ENCODE results near the gene OLA1. TPM values are rescaled to one million over a fixed set of nuclear protein-coding genes. Genes with fewer than 3 reads are reported as not detected.
A peak's percentile ranks its signal among the peaks of the same experiment; 100 is the strongest.

The OLA1 gene
- polyA plus RNA-seq, 1 experiment, result 148 TPM

GRCh38 chr2:174138161-174138560, 110.2 kb downstream of the OLA1 start:
- no peaks in the 10 kb centered on the region for H3K9me3 ChIP-seq (ENCODE audit: control insufficient read depth, insufficient read depth, low read length)
- no peak overlapping the region for H3K27ac ChIP-seq (ENCODE audit: low read depth, low read length)
- POLR2A ChIA-PET, result no interaction called here
- CTCF ChIA-PET, result interaction anchor here (0.6 to 2.0 kb wide), 7 partner anchors 9 to 459 kb away, joined by 3 to 6 read pairs (median 3); no protein-coding TSS in a partner anchor
- H3K4me3 ChIP-seq (ENCODE audit: low read depth, low read length), result no peak overlapping the region
- H3K27me3 ChIP-seq (ENCODE audit: control insufficient read depth, insufficient read depth, low read length), result no peaks in the 10 kb centered on the region
- TF ChIP-seq CTCF (IDR thresholded peaks at IDR 0.05; ENCODE audit: low read depth, low read length), result peak; percentile 28; the same call in 1 of the 2 replicates
- DNase-seq (ENCODE audit: low read depth, low spot score), result no peak

- Histone ChIP-seq H3K4me3 (ENCODE audit: low read depth, low read length) (no peak overlapping the region), H3K27me3 (ENCODE audit: control insufficient read depth, insufficient read depth, low read length) (no peaks in the 10 kb centered on the region), H3K9me3 (ENCODE audit: control insufficient read depth, insufficient read depth, low read length) (no peaks in the 10 kb centered on the region), H3K27ac (ENCODE audit: low read depth, low read length) (no peak overlapping the region)
- TF ChIP-seq CTCF (IDR thresholded peaks at IDR 0.05; ENCODE audit: low read depth, low read length), result no peak
- POLR2A ChIA-PET, result no interaction called here
- DNase-seq (ENCODE audit: low read depth, low spot score), result no peak
- CTCF ChIA-PET, result no interaction called here
These were observed 112.4 kb downstream of the OLA1 start for GRCh38 chr2:174135981-174136380.

- ChIA-PET POLR2A (no interaction called here), CTCF (no interaction called here)
- TF ChIP-seq CTCF (IDR thresholded peaks at IDR 0.05; ENCODE audit: low read depth, low read length), result no peak
- Histone ChIP-seq H3K27me3 (ENCODE audit: control insufficient read depth, insufficient read depth, low read length) (no peaks in the 10 kb centered on the region), H3K9me3 (ENCODE audit: control insufficient read depth, insufficient read depth, low read length) (no peaks in the 10 kb centered on the region), H3K4me3 (ENCODE audit: low read depth, low read length) (no peak overlapping the region), H3K27ac (ENCODE audit: low read depth, low read length) (no peak overlapping the region)
- no peak for DNase-seq (ENCODE audit: low read depth, low spot score)
These were observed 123.2 kb downstream of the OLA1 start for GRCh38 chr2:174125090-174125489.

- TF ChIP-seq CTCF (IDR thresholded peaks at IDR 0.05; ENCODE audit: low read depth, low read length), result no peak
- DNase-seq (ENCODE audit: low read depth, low spot score), result no peak
- Histone ChIP-seq H3K4me3 (ENCODE audit: low read depth, low read length) (no peak overlapping the region), H3K9me3 (ENCODE audit: control insufficient read depth, insufficient read depth, low read length) (no peaks in the 10 kb centered on the region), H3K27ac (ENCODE audit: low read depth, low read length) (no peak overlapping the region), H3K27me3 (ENCODE audit: control insufficient read depth, insufficient read depth, low read length) (no peaks in the 10 kb centered on the region)
- ChIA-PET POLR2A (no interaction called here), CTCF (no interaction called here)
These were observed 124.2 kb downstream of the OLA1 start for GRCh38 chr2:174124181-174124580.

GRCh38 chr2:174122185-174122584, 126.1 kb downstream of the OLA1 start:
- ChIA-PET POLR2A (no interaction called here), CTCF (no interaction called here)
- H3K4me3 ChIP-seq (ENCODE audit: low read depth, low read length), result no peak overlapping the region
- H3K9me3 ChIP-seq (ENCODE audit: control insufficient read depth, insufficient read depth, low read length), result no peaks in the 10 kb centered on the region
- no peak for TF ChIP-seq CTCF (IDR thresholded peaks at IDR 0.05; ENCODE audit: low read depth, low read length)
- no peaks in the 10 kb centered on the region for H3K27me3 ChIP-seq (ENCODE audit: control insufficient read depth, insufficient read depth, low read length)
- no peak overlapping the region for H3K27ac ChIP-seq (ENCODE audit: low read depth, low read length)
- no peak for DNase-seq (ENCODE audit: low read depth, low spot score)
